Activated CD8-positive, alpha-beta memory T cell treated with anti-CD3 and anti-CD28 coated beads for 24 hours (primary cell): ENCODE data around the gene KLHL14.

Source experiments
- DNase-seq: peaks from one replicate; pipeline ENCODE4 v3.0.0-alpha.2; 2020

Gene KLHL14

DNA sequence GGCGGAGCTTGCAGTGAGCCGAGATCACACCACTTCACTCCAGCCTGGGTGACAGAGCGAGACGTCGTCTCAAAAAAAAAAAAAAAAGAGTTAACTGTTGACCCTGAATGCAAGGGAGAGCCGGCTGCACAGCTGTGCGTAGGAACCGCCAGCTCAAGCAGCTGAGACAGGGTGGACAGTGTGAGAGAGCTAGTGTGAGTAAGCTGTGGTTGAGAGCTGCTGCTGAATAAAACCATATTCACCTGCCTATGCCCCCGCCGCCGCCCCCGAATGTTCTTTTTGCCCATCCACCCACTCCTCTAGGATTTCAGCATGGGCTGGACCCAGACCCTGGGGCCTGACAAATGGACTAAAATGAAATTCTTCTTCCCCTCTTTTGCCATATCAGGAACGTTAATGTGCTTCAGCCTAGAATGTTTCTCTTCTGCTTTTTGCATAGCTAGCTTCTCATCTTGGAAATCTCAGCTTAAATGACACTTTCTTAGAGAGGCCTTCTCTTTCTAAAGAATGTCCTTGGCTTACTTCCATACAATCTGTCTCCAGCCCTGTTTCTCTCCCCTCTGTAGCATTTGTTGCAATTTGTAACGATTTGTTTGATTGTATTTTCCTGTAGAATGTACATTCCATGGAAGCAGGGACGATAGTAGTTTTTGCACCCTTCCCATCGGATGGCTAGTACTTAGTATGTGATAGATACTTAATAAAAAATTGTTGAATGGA is 142.7 kb downstream of the KLHL14 start:
- no peak for DNase-seq

DNA sequence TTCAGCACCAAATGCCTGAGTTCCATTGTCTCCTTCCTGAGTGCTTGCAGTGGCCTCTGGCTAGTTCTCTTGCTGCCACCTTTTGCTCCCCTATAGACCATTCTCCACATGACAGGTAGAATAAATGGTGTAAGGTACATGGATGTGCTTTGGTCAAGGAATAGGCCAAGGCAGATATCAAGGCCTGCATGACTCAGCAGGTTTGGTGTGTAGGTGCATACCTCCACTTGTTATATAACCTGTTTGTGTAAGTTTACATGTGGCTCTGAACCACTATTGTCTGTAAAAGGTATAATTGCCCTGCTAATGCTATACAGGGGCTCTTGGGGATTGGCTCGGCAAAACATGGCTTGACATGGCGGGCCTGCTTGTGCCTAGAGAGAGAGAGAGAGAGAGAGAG is 143.5 kb downstream of the KLHL14 start:
- no peak for DNase-seq

DNA sequence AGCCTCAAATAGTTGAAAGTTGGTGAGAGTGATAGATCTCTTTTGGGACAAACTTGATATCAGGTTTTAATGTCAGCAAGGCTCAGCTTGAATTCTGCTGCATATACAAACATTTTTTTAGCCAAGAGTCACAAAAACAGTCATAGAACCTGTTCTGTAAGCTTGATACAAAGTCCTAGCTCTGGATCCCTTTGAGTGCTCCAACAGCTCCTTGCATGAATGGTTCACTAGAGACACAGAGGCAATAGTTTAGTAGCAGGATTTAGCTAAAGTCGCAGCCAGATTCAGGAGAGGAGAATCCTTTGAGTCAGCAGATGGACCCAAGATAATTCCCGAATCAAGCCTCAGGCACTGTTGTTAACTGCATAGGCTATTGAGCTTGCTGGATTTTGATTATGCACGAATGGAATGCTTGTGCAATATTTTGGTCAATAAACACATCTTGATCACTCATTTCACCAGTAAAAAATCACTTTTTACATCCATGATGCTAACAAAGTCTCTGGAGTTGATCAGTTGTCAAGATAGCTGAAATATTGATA is 148.6 kb downstream of the KLHL14 start:
- DNase-seq = no peak

DNA sequence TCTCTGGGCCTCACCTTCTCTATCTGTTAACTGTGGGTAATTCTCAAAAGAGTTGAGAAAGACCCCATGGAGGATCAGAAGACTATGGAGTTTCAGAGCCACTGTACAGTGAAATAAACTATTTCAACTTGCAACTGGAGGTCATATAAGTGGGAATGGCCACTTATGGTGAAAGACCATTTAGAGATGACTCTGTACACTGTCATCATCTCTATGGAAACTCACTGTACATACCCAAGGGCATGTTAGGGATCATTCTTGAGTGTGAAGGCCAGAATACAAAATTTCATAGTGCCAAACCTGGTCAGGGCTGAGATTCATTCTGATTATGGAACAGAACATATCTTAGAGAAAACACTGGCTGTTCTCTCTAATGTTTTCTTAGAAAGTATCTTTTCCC is 149.3 kb downstream of the KLHL14 start:
- DNase-seq = no peak
